ENCODE measurements around the gene ATXN10.

ATXN10 gene

DNA sequence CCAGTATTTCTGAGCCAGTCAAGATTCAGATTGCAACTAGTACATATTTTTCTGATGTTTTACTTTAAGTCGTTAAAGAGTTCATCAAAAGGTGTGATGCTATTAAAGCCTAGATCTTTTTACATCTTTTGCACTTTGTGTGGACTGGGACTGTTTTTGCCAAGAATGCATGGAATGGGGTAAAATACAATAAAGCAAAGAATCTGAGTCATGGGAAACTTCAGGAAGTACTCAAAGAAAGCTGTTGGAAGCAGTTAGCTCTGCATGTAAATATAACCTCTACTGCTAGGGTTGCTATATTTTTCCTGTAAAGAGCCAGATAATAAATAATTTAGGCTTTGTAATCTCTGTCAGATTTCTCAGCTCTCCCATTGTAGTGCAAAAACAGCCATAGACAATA lies 20.9 kb downstream of the ATXN10 start:
- TF ChIP-seq, protein P1, sequence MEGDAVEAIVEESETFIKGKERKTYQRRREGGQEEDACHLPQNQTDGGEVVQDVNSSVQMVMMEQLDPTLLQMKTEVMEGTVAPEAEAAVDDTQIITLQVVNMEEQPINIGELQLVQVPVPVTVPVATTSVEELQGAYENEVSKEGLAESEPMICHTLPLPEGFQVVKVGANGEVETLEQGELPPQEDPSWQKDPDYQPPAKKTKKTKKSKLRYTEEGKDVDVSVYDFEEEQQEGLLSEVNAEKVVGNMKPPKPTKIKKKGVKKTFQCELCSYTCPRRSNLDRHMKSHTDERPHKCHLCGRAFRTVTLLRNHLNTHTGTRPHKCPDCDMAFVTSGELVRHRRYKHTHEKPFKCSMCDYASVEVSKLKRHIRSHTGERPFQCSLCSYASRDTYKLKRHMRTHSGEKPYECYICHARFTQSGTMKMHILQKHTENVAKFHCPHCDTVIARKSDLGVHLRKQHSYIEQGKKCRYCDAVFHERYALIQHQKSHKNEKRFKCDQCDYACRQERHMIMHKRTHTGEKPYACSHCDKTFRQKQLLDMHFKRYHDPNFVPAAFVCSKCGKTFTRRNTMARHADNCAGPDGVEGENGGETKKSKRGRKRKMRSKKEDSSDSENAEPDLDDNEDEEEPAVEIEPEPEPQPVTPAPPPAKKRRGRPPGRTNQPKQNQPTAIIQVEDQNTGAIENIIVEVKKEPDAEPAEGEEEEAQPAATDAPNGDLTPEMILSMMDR (conservative IDR thresholded peaks at IDR 0.05; ENCODE audit: control insufficient read depth, insufficient read depth, low read depth, low read length) = no peak
- no peak for DNase-seq (ENCODE audit: low read depth)
- no peak overlapping the region for H3K4me3 ChIP-seq (ENCODE audit: control insufficient read depth, low read depth, low read length)

DNA sequence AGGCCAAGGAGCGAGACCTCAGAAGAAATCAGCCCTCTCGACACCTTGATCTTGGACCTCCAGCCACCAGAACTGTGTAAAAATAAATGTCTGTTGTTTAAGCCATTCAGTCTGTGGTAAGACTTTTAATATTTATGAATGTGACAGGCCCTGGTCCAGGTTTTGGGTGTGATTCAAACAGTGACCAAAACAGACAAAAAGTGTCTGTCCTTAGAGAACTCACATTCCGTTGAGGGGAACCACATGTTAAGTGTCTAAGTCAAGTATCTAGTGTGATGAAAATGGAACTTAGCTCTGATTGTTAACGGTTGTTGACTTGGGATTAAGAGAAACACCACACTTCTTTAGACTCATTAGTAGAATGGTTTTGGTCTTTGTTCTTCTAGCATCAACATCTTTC lies 22.2 kb downstream of the ATXN10 start:
- DNase-seq (ENCODE audit: low read depth) = no peak
- TF ChIP-seq, protein P1 (conservative IDR thresholded peaks at IDR 0.05; ENCODE audit: control insufficient read depth, insufficient read depth, low read depth, low read length) = no peak
- no peak overlapping the region for H3K4me3 ChIP-seq (ENCODE audit: control insufficient read depth, low read depth, low read length)

DNA sequence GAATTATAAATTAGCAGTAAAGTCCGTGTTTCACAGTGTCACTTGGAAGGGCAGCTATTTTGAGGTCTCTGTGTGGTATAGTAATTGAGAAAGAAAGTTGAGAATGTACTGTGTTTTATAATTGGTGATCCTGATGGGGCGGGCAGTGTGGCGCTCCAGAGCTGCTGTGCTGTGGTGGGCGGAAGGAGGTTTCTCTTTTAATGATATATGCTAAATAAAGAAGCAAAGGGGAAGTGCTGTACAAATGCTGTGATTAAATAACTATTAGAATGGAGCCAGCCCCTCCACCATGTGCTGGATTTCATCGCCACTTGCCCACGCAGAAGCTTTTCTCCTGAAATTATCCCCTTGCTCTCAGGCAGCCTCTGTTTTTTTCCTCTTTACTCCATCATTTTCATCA lies 24.6 kb downstream of the ATXN10 start:
- TF ChIP-seq, protein P1 (conservative IDR thresholded peaks at IDR 0.05; ENCODE audit: control insufficient read depth, insufficient read depth, low read depth, low read length) = no peak
- H3K4me3 ChIP-seq (ENCODE audit: control insufficient read depth, low read depth, low read length) = no peak overlapping the region
- DNase-seq (ENCODE audit: low read depth) = no peak

DNA sequence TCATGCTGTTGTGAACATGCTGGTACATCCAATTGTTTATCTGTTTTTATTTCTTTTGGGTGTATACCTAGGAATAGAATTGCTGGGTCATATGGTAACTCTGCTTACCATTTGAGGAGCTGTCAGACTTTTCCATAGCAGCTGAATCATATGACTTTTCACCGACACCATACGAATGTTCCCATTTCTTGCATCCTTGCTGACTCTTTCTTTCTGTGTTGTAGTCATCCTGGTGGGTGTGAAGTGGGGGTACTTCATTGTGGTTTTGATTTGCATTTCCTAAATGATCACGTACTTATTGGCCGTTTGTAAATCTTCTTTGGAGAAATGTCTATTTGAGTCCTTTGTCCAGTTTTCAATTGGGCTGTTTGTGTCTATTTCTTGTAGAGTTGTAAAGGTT lies 26.5 kb downstream of the ATXN10 start:
- TF ChIP-seq, protein P1 (conservative IDR thresholded peaks at IDR 0.05; ENCODE audit: control insufficient read depth, insufficient read depth, low read depth, low read length) = no peak

DNA sequence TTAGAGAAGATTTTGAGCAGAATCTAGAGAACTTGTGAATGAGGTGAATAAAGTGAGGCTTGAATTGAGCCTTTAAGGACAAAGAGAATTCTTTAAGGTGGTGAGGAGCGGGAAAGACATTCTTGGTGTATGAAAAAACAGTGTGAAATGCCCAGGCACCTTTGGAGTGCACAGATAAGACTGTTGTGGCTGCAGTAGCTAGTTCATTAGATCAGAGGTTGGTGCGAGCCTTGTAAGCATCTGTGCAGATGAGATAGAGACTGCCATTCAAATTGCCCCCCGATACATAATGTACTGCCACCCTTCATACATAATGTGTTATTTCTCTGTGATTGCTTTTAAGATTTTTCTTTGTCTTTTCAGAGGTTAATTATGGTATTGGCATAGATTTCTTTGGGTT lies 31.3 kb downstream of the ATXN10 start:
- no peak for DNase-seq (ENCODE audit: low read depth)
- no peak overlapping the region for H3K4me3 ChIP-seq (ENCODE audit: control insufficient read depth, low read depth, low read length)
- TF ChIP-seq, protein P1 (conservative IDR thresholded peaks at IDR 0.05; ENCODE audit: control insufficient read depth, insufficient read depth, low read depth, low read length) = no peak

More for the DNA sequence above, 26.5 kb downstream of the ATXN10 start:
- DNase-seq (ENCODE audit: low read depth) = no peak
- H3K4me3 ChIP-seq (ENCODE audit: control insufficient read depth, low read depth, low read length) = no peak overlapping the region

DNA sequence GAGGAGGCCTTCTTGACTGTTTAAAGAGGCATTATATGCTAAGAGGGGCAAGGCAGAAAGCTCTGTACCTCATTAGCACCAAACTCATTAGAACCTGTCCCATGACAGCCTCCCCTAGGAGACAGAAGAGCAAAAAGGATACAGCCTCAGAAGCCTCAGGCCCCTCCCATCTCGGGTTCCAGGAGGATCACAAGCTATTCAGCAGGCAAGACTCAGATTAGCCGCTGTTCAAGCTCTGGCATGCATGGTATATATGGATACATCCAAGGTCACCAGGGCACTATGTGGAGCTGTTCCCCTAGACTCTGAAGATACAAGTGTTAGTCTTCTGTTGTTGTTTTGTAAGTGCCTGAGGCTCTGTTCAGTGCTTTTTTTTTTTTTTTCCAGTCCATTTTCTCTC lies 32.1 kb downstream of the ATXN10 start:
- no peak for DNase-seq (ENCODE audit: low read depth)
- TF ChIP-seq, protein P1 (conservative IDR thresholded peaks at IDR 0.05; ENCODE audit: control insufficient read depth, insufficient read depth, low read depth, low read length) = no peak
- H3K4me3 ChIP-seq (ENCODE audit: control insufficient read depth, low read depth, low read length) = no peak overlapping the region

DNA sequence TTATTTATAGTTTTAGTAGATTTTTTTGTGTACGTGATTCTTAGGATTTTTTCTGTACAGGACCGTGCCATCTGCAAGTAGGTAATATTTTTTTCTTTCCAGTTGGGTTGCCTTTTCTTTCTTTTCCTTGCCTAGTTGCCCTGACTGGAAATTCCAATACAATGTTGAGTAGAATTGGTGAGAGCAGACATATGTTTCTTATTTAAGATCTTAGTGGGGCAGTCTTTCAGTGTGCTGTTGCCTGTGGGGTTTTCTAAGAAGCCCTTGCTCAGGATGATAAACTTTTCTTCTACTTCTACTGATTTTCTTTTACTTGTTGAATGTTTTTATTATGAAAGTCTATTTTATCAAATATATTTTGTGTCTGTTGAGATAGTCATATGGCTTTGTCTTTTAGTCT lies 33.0 kb downstream of the ATXN10 start:
- H3K4me3 ChIP-seq (ENCODE audit: control insufficient read depth, low read depth, low read length) = no peak overlapping the region
- TF ChIP-seq, protein P1 (conservative IDR thresholded peaks at IDR 0.05; ENCODE audit: control insufficient read depth, insufficient read depth, low read depth, low read length) = no peak
- no peak for DNase-seq (ENCODE audit: low read depth)

Data from fibroblast of mammary gland (primary cell).